HG02798 (cell line): Measurements from ENCODE around the gene SIRT7.

ENCODE experiments used
- ATAC-seq: cut with Tn5 transposase; IDR thresholded peaks from one replicate; pipeline ENCODE4 v1.9.1; 2021; ENCODE audit warnings: mild to moderate bottlenecking; ENCODE audit not compliant: unreplicated experiment, poor library complexity

SIRT7 gene

DNA sequence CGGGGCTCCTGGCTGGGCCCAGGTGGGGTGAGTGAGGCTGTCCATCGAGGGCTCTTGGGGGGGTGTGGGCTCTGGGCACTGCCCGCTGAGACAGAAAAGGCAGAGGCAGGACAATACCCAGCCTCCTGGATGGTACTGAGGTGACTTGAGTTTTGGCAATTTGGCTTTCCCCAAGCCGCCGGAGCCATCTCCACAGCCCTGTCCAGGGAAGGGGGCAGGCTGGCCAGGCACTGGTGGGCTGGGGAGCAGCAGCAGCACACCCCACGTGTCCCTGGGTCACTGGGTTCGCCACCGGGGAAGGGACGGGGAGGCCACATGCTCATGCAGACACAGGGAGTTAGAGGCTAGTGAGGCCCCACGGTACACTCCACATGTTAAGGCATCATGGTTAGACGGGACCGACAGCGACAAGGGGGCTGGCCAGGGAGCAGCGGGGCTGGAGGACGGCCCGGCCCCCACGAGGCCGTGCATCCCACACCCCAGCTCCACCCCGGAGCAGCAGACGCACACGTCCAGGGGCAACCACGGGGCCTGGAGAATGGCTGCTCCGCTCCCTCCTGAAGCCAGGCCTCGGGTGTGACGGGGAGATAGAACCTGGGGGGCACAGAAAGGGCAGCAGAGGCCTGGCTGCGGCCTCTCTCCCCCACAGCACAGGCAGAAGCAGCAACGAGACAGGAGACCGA, 49.8 kb downstream of the SIRT7 start:
- no peak for ATAC-seq

DNA sequence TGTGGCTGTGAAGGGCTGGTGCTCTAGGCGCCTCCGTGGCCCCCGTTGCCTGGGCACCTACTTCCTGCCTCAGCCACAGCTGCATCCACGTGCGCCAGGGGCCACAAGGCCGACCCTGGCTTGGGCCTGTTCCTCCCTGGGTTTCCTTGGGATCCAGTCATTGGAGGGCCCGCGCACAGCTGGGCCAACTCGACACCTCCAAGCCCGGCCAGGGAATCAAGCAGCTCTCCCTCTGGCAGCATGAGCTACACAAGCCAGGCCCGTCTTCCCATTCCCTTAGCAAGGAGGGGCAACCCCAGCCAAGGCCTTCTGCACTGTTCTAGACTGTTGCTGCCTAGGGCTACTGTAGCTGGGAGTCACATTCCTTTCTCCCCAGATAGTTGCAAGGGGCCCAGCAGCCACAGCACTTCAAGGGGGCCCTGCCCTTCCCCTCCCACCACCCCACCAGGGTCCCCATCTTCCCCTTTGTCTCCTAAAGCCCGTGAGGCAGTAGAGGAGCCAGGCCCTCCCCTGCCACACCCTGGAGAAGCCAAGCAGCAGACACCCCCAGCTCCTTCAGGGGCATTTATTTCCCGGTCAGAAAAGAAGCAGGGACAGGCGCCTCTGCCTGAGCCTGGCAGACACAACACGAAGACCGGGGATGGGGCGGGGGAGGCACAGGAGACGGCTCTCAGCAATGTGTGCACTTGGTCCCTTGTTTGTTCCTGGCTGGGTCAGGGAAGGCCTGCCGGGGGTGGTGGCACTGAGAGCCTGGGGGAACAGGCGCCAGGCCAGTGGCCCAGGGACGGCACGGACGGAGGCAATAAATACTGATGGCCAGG, 50.6 kb downstream of the SIRT7 start:
- ATAC-seq: no peak

DNA sequence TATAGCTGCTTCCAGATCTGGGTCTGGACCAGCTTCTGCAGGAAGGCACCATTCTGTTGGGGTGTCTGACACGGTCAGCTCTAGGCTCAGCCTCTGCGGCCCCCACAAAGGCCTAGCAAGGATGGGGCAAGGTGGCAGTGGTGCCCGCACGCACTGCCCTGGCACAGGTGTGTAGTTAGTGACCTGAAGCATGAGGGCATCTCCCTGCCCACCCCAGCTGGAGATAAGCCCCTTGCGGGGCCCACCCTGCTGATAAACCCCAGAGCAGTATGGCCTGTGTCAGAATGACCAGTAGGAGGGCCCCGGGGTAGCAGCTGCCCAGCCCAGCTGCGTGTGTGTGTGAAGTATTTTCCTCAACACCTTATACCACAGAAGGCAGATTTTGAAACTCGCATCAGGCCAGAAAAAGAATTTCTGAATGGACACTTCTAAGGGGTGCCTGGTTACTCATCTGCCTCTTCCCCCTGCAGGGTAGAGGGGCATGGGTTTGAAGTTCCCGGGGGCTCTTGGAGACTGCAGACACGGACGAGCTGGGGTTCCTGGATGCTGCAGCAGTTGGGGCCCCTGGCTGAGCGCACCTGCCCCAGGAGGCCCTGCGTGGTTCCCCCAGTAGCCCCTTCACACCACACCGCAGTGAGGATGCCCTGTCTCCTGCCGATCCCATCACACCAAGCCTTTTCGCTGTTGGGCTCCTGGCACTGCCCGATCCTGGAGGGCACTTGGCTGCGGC, 51.4 kb downstream of the SIRT7 start:
- ATAC-seq: no peak

DNA sequence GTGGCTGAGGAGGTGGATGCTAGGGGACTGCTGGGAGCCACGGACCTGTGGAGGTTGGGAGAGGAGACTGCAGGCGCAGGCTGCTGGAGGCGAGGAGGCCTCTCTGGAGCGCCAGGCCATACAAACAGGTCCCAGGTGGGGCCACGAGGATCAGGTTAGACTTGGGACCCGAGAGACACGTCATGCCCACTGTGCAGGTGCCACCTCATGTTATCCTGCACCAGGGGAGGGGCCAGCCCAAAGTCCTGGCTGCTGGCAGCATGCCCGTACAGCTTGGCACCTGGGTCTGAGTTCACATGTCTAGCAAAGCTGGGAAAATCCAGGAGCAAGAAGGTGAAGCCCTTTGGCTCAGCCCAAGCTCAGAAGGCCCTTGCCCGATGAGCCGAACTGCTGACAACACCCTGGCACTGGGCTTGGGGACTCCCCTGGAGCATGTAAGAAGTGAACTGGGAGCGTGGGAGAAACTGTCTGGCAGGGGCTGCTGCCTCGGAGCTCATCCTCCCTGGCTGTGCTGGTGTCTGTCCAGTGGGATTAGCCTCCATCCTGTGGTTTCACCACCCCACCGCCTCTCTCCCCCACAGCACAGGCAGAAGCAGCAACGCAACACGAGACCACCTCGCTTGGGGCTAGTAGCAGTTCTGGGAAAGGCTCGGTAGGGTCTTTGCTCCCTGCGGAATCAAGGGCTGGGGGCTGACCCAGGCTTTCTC, 52.1 kb downstream of the SIRT7 start:
- ATAC-seq: no peak

DNA sequence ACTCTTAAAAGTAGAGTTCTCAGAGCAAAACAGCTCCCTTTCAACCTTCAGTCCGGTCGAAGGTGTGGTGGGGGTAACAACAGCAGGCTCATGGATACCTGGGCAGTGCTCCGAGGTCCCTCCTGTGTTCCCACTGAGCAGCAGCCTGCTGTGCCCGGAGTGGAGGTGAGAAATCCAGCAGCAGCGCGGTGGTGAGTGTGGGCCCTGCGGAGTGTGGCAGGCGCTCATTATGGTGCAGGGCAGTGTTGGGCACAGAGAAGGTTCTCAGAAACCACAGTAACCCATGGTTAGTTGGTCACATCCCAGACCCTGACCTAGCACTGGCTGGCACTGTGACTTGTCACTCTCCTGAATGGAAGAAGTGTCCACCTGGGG, 52.6 kb downstream of the SIRT7 start:
- ATAC-seq: no peak

DNA sequence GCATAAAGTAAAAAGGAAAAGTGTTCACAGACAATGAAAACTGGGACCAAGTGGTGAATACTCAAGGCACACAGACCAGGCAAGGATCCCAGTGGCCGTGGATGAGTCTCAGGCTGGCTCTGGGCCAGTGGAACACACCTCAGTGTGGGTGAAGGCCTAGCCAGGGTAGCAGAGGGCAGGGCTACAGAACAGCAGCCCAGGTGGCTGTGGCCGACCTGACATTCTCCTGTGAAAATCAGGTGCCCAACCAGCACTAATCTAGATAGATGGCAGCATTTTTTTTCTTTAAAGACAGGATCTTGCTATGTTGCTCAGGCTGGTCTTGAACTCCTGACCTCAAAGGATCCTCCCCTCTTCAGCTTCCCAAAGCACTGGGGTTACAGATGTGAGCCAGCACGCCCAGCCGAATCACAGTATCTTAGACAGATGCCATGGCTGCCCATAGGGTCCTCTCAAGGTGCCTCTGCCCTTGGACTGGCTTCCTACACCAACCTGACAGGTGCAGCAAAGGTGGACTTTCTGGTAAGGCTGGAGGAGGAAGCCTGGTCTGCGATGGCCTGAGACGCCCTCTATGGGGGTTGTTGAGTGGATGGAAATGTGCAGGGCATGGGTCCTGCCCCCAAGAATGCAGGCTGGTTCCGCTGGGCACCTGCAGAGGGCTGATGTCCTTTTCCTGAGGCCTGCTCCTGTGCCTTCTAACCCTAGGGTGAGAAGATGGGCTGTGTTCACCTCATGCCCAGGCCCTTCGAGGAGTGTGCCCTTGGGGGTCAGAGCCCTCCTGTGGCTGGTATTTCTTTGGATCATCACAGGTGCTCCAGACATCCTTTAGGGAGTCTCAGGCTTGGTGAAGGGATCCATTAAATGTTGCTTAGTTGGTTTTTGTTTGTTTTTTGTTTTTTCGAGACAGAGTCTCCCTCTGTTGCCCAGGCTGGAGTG, 53.9 kb downstream of the SIRT7 start:
- ATAC-seq: no peak

DNA sequence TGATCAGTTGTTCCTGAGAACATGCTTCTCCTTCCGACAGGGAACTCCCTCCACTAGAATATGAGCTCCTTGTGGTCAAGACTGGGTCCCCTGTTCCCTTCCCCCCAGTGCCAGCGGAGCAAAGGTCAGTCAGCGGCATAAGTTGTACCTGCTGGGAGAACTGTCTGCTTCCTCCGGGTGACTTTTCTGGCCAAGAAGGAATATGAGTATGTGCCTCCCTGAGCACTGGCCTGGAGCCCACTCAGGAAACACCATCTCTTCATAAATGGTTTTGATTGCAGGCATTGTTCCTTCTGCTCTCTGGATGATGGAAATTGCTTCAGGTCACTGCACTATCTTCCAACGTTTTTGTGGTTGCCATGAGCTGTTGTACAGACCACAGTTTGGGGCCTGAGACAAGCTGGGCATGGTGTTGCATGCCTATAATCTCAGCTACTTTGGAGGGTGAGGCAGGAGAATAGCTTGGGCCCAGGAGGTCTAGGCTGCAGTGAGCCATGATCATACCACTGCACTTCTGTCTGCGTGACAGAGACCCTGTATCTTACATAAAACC, 54.8 kb downstream of the SIRT7 start:
- ATAC-seq: no peak
